Cardiac fibroblast (primary cell): ENCODE results near the gene UNC5B.
A peak's percentile ranks its signal among the peaks of the same experiment; 100 is the strongest.

ENCODE experiments used
- DNase-seq, 2 donors: peaks; one replicate each; pipeline versions ENCODE4 v3.0.0 to v3.0.0-alpha.2; 2010; ENCODE audit warnings: low read depth in 2 of 2
- H3K4me3 ChIP-seq, 2 donors: replicated peaks in 1 of 2; 1 replicate in 1 of 2; 2 replicates in 1 of 2; pipeline ENCODE4 v1.5.1; 2011; ENCODE audit warnings: low read depth in 2 of 2, low read length in 2 of 2, mild to moderate bottlenecking in 2 of 2, moderate library complexity in 1 of 2
- TF ChIP-seq, protein P1 (sequence below): IDR thresholded peaks from one replicate; pipeline ENCODE4 v1.5.1; 2011; ENCODE audit warnings: low read depth, mild to moderate bottlenecking, low read length, inconsistent platforms

Gene UNC5B

GRCh38 chr10:71347587-71348395, 135.4 kb downstream of the UNC5B start:
- no peak overlapping the region for H3K4me3 ChIP-seq
- no peak for DNase-seq
- TF ChIP-seq, protein P1, sequence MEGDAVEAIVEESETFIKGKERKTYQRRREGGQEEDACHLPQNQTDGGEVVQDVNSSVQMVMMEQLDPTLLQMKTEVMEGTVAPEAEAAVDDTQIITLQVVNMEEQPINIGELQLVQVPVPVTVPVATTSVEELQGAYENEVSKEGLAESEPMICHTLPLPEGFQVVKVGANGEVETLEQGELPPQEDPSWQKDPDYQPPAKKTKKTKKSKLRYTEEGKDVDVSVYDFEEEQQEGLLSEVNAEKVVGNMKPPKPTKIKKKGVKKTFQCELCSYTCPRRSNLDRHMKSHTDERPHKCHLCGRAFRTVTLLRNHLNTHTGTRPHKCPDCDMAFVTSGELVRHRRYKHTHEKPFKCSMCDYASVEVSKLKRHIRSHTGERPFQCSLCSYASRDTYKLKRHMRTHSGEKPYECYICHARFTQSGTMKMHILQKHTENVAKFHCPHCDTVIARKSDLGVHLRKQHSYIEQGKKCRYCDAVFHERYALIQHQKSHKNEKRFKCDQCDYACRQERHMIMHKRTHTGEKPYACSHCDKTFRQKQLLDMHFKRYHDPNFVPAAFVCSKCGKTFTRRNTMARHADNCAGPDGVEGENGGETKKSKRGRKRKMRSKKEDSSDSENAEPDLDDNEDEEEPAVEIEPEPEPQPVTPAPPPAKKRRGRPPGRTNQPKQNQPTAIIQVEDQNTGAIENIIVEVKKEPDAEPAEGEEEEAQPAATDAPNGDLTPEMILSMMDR, result no peak

- H3K4me3 ChIP-seq, result no peak overlapping the region
- TF ChIP-seq, protein P1, result no peak
- no peak for DNase-seq
Measured at GRCh38 chr10:71348850-71349249, 136.5 kb downstream of the UNC5B start.

DNA sequence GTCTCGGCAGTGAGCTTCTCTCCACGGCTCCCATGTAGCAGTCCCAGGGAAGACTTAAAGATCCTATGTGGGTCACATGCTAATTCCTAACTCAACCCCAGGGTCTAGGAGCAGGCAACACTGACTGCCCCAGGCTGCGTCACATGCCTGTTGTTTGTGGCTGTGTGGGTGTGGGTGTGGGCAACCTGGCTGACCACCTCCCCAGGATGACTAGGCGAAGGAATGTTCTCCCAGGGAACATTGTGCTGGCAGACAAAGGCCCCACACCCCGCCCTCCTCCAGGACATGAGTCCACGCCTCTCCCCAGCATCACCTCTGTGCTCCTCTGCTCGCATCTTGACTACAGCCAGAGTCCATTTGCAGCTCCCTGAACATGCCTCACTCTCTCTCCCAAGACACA, 137.0 kb downstream of the UNC5B start:
- no peak overlapping the region for H3K4me3 ChIP-seq
- peak in 1 of 2 donors; percentile 4 for DNase-seq
- TF ChIP-seq, protein P1, result no peak

GRCh38 chr10:71351087-71351486, 138.7 kb downstream of the UNC5B start:
- no peak overlapping the region for H3K4me3 ChIP-seq
- no peak for DNase-seq
- TF ChIP-seq, protein P1, result no peak

DNA sequence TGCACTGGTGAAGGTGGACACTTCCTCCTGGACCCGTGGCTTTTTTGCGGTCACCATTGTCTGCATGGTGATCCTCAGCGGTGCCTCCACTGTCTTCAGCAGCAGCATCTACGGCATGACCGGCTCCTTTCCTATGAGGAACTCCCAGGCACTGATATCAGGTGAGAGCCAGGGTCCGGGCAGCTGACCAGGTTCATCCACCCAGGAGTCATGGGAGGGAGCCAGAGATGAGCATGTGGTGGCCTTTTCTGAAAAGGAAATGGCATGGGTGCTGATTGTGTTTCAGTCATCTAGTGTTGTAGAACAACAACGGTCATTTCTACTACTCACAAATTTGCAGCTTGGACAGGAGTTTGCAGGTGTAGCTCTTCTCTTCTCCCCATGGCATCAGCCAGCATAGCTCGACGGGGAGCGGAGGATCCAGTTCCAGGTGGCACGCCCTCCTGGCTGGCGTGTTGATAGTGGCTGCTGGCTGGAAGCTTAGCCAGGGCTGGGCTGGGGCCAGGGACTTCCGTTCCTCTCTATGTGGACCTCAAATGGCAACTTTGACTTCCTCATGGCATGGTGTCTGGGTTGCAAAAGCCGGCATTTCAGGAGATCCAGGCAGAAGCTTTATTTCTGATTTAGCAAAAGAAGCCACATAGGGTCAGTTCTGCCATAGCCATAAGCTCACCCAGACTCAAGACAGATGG, 139.4 kb downstream of the UNC5B start:
- TF ChIP-seq, protein P1, result no peak
- no peak for DNase-seq
- no peak overlapping the region for H3K4me3 ChIP-seq
